ENCODE measurements around the gene BACE1. TPM values are rescaled to one million over a fixed set of nuclear protein-coding genes. Genes with fewer than 3 reads are reported as not detected.
"Not testable (repeated sequence)": the region's sequence is repeated elsewhere in the genome, so short reads cannot be mapped to it uniquely, and the experiment has no call there.

BACE1 gene
- total RNA-seq, 2 experiments from 2014 or later: 1.8 to 2.7 TPM

GRCh38 chr11:117265745-117266144, 50.3 kb downstream of the BACE1 start:
- Mint-ChIP-seq H3K9me3 (no peaks in the 10 kb centered on the region), H3K36me3 (peaks cover 4% of the 10 kb centered on the region), H3K27ac (no peak overlapping the region), H3K4me1 (ENCODE audit: low read depth) (no peaks in the 10 kb centered on the region), H3K4me3 (no peak overlapping the region), H3K27me3 (no peaks in the 10 kb centered on the region)
- CTCF ChIA-PET: no interaction called here
- intact Hi-C loops (cut with micrococcal nuclease): no loop called here
- DNase-seq: no peak
- POLR2A ChIA-PET: no interaction called here

- DNase-seq; CTCF ChIA-PET; H3K4me3 Mint-ChIP-seq; H3K27ac Mint-ChIP-seq; H3K9me3 Mint-ChIP-seq; H3K27me3 Mint-ChIP-seq; H3K36me3 Mint-ChIP-seq; intact Hi-C loops (cut with micrococcal nuclease); H3K4me1 Mint-ChIP-seq (ENCODE audit: low read depth): not testable (repeated sequence)
- POLR2A ChIA-PET: interaction anchor here (0.8 kb wide), 1 partner anchor 8 kb away, joined by 3 read pairs; no protein-coding TSS in a partner anchor
These were observed 51.3 kb downstream of the BACE1 start for GRCh38 chr11:117264624-117265323.

- CTCF ChIA-PET: no interaction called here
These were observed 56.6 kb downstream of the BACE1 start for GRCh38 chr11:117259417-117259816.

GRCh38 chr11:117258576-117258975, 57.5 kb downstream of the BACE1 start:
- Mint-ChIP-seq H3K9me3 (no peaks in the 10 kb centered on the region), H3K4me1 (ENCODE audit: low read depth) (no peaks in the 10 kb centered on the region), H3K27ac (no peak overlapping the region), H3K4me3 (no peak overlapping the region), H3K36me3 (peaks cover 5% of the 10 kb centered on the region), H3K27me3 (no peaks in the 10 kb centered on the region)
- ChIA-PET CTCF (no interaction called here), POLR2A (no interaction called here)
- DNase-seq: no peak
- intact Hi-C loops (cut with micrococcal nuclease): no loop called here

More at GRCh38 chr11:117259417-117259816, 56.6 kb downstream of the BACE1 start:
- no peak overlapping the region for H3K4me3 Mint-ChIP-seq
- H3K36me3 Mint-ChIP-seq: peaks cover under 1% of the 10 kb centered on the region
- H3K9me3 Mint-ChIP-seq: no peaks in the 10 kb centered on the region
- H3K27me3 Mint-ChIP-seq: no peaks in the 10 kb centered on the region
- POLR2A ChIA-PET: no interaction called here
- DNase-seq: no peak
- no peaks in the 10 kb centered on the region for H3K4me1 Mint-ChIP-seq (ENCODE audit: low read depth)
- intact Hi-C loops (cut with micrococcal nuclease): no loop called here
- no peak overlapping the region for H3K27ac Mint-ChIP-seq

GRCh38 chr11:117256573-117256972, 59.5 kb downstream of the BACE1 start:
- DNase-seq: no peak
- Mint-ChIP-seq H3K36me3 (peaks cover 10% of the 10 kb centered on the region), H3K27ac (no peak overlapping the region), H3K27me3 (no peaks in the 10 kb centered on the region), H3K4me1 (ENCODE audit: low read depth) (no peaks in the 10 kb centered on the region), H3K4me3 (no peak overlapping the region), H3K9me3 (no peaks in the 10 kb centered on the region)
- POLR2A ChIA-PET: no interaction called here
- CTCF ChIA-PET: no interaction called here
- intact Hi-C loops (cut with micrococcal nuclease): no loop called here

- no peaks in the 10 kb centered on the region for H3K27me3 Mint-ChIP-seq
- no peak overlapping the region for H3K4me3 Mint-ChIP-seq
- ChIA-PET POLR2A (no interaction called here), CTCF (no interaction called here)
- no peak overlapping the region for H3K27ac Mint-ChIP-seq
- no peaks in the 10 kb centered on the region for H3K9me3 Mint-ChIP-seq
- intact Hi-C loops (cut with micrococcal nuclease): no loop called here
- DNase-seq: no peak
- H3K4me1 Mint-ChIP-seq (ENCODE audit: low read depth): no peaks in the 10 kb centered on the region
- peaks cover 11% of the 10 kb centered on the region for H3K36me3 Mint-ChIP-seq
These were observed 60.1 kb downstream of the BACE1 start for GRCh38 chr11:117255966-117256365.

GRCh38 chr11:117251506-117251905, 64.5 kb downstream of the BACE1 start:
- H3K9me3 Mint-ChIP-seq: no peaks in the 10 kb centered on the region
- intact Hi-C loops (cut with micrococcal nuclease): no loop called here
- H3K4me1 Mint-ChIP-seq (ENCODE audit: low read depth): no peaks in the 10 kb centered on the region
- peaks cover 25% of the 10 kb centered on the region for H3K36me3 Mint-ChIP-seq
- no peak overlapping the region for H3K4me3 Mint-ChIP-seq
- no peak overlapping the region for H3K27ac Mint-ChIP-seq
- no peak for DNase-seq
- H3K27me3 Mint-ChIP-seq: no peaks in the 10 kb centered on the region
- ChIA-PET POLR2A (no interaction called here), CTCF (no interaction called here)

- Mint-ChIP-seq H3K9me3 (no peaks in the 10 kb centered on the region), H3K27ac (no peak overlapping the region), H3K27me3 (no peaks in the 10 kb centered on the region), H3K36me3 (peaks cover 36% of the 10 kb centered on the region), H3K4me3 (no peak overlapping the region), H3K4me1 (ENCODE audit: low read depth) (no peaks in the 10 kb centered on the region)
- no peak for DNase-seq
- POLR2A ChIA-PET: no interaction called here
- intact Hi-C loops (cut with micrococcal nuclease): no loop called here
- CTCF ChIA-PET: no interaction called here
These were observed 66.5 kb downstream of the BACE1 start for GRCh38 chr11:117249571-117249970.

- Mint-ChIP-seq H3K4me3 (no peak overlapping the region), H3K27me3 (no peaks in the 10 kb centered on the region), H3K4me1 (ENCODE audit: low read depth) (no peaks in the 10 kb centered on the region), H3K9me3 (no peaks in the 10 kb centered on the region), H3K36me3 (peaks cover 34% of the 10 kb centered on the region), H3K27ac (no peak overlapping the region)
- no peak for DNase-seq
- ChIA-PET POLR2A (no interaction called here), CTCF (no interaction called here)
- intact Hi-C loops (cut with micrococcal nuclease): no loop called here
These were observed 67.7 kb downstream of the BACE1 start for GRCh38 chr11:117248341-117248740.

- intact Hi-C loops (cut with micrococcal nuclease): no loop called here
- POLR2A ChIA-PET: no interaction called here
- Mint-ChIP-seq H3K36me3 (peaks cover 12% of the 10 kb centered on the region), H3K4me1 (ENCODE audit: low read depth) (peaks cover 10% of the 10 kb centered on the region), H3K9me3 (no peaks in the 10 kb centered on the region), H3K4me3 (no peak overlapping the region), H3K27ac (no peak overlapping the region), H3K27me3 (no peaks in the 10 kb centered on the region)
- CTCF ChIA-PET: interaction anchor here (1.0 to 1.4 kb wide), 2 partner anchors 13 to 49 kb away, joined by 3 read pairs; no protein-coding TSS in a partner anchor
- no peak for DNase-seq
These were observed 76.8 kb downstream of the BACE1 start for GRCh38 chr11:117239295-117239694.

GRCh38 chr11:117238221-117238620, 77.8 kb downstream of the BACE1 start:
- POLR2A ChIA-PET: no interaction called here
- H3K27me3 Mint-ChIP-seq: no peaks in the 10 kb centered on the region
- H3K27ac Mint-ChIP-seq: peak overlapping the region; percentile 33
- intact Hi-C loops (cut with micrococcal nuclease): no loop called here
- CTCF ChIA-PET: interaction anchor here (1.0 to 1.3 kb wide), 2 partner anchors 11 to 188 kb away, joined by 3 to 4 read pairs; no protein-coding TSS in a partner anchor
- no peak for DNase-seq
- H3K4me1 Mint-ChIP-seq (ENCODE audit: low read depth): peaks cover 20% of the 10 kb centered on the region
- no peak overlapping the region for H3K4me3 Mint-ChIP-seq
- peaks cover 10% of the 10 kb centered on the region for H3K36me3 Mint-ChIP-seq
- no peaks in the 10 kb centered on the region for H3K9me3 Mint-ChIP-seq

Data from activated CD4-positive, alpha-beta memory T cell treated with anti-CD3 and anti-CD28 coated beads for 36 hours (primary cell).